Loucy (cell line): ENCODE data around the gene TECPR2.

ENCODE experiments used
- EZH2phosphoT487 ChIP-seq: fragments of 200-600 bp; IDR thresholded peaks from 2 replicates; pipeline ENCODE4 v1.6.1; 2018; ENCODE audit warnings: antibody characterized with exemption, mild to moderate bottlenecking, moderate library complexity, borderline replicate concordance
- TF ChIP-seq, protein P1 (sequence below): fragments of 200-600 bp; sonication (generic); conservative IDR thresholded peaks from 2 replicates; pipeline ENCODE4 v1.5.1; 2014; ENCODE audit warnings: mild to moderate bottlenecking, antibody characterized with exemption, low read length

GRCh38 chr14:102491366-102491765 lies 128.6 kb downstream of the TECPR2 start:
- TF ChIP-seq, protein P1, sequence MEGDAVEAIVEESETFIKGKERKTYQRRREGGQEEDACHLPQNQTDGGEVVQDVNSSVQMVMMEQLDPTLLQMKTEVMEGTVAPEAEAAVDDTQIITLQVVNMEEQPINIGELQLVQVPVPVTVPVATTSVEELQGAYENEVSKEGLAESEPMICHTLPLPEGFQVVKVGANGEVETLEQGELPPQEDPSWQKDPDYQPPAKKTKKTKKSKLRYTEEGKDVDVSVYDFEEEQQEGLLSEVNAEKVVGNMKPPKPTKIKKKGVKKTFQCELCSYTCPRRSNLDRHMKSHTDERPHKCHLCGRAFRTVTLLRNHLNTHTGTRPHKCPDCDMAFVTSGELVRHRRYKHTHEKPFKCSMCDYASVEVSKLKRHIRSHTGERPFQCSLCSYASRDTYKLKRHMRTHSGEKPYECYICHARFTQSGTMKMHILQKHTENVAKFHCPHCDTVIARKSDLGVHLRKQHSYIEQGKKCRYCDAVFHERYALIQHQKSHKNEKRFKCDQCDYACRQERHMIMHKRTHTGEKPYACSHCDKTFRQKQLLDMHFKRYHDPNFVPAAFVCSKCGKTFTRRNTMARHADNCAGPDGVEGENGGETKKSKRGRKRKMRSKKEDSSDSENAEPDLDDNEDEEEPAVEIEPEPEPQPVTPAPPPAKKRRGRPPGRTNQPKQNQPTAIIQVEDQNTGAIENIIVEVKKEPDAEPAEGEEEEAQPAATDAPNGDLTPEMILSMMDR = no peak
- TF ChIP-seq EZH2phosphoT487 = no peak
